Vagina (tissue), 2 donors: Measurements from ENCODE around the gene SUPT3H. TPM values are rescaled to one million over a fixed set of nuclear protein-coding genes. Genes with fewer than 3 reads are reported as not detected.

Source experiments
- DNase-seq, 2 donors: peaks; one replicate each; pipeline ENCODE4 v3.0.0-alpha.2; 2017; ENCODE audit errors: extremely low spot score in 2 of 2
- H3K27ac ChIP-seq: fragments of 200-600 bp; sonication (generic); one replicate; pipeline ENCODE4 v1.5.1; 2019
- H3K27me3 ChIP-seq: fragments of 200-600 bp; sonication (generic); one replicate; pipeline ENCODE4 v1.5.1; 2019
- H3K36me3 ChIP-seq, 2 donors: fragments of 200-600 bp; sonication (generic); one replicate each; pipeline ENCODE4 v1.5.1; 2017 to 2019
- H3K4me1 ChIP-seq: fragments of 200-600 bp; sonication (generic); one replicate; pipeline ENCODE4 v1.5.1; 2019
- H3K4me3 ChIP-seq, 2 donors: fragments of 200-600 bp; sonication (generic); 1 replicate in 1 of 2; 2 replicates in 1 of 2; pipeline ENCODE4 v1.5.1; 2016 to 2019
- H3K9me3 ChIP-seq: fragments of 200-600 bp; sonication (generic); one replicate; pipeline ENCODE4 v1.5.1; 2019
- POLR2A ChIP-seq, 2 donors: fragments of 450-650 bp; IDR thresholded peaks; one replicate each; pipeline ENCODE4 v1.6.1; 2017; ENCODE audit warnings: antibody characterized with exemption in 2 of 2, mild to moderate bottlenecking in 2 of 2, moderate library complexity in 2 of 2
- POLR2AphosphoS5 ChIP-seq, 2 donors: sonication (generic); formaldehyde crosslinking; IDR thresholded peaks; one replicate each; pipeline ENCODE4 v1.9.0; 2017; ENCODE audit warnings: antibody characterized with exemption in 2 of 2, mild to moderate bottlenecking in 2 of 2, low read depth in 1 of 2; ENCODE audit not compliant: insufficient read depth in 1 of 2
- intact Hi-C: fragments of 100-400 bp; cut with DNase I; formaldehyde crosslinking; loops from one replicate; pipeline ENCODE4 v1.15.1; 2023
- total RNA-seq: library from RNA; depleted of rRNA; stranded (reverse); fragments of >200 nt; gene quantifications from one replicate; pipeline ENCODE4 v1.2.3, GENCODE V29; 2016
- TF ChIP-seq, protein P1 (sequence below), 3 experiments: fragments of 450-650 bp in 2 of 3; fragments of 200-600 bp in 1 of 3; sonication (generic) in 1 of 3; IDR thresholded peaks; one replicate each; pipeline ENCODE4 v1.5.1; 2017 to 2019; ENCODE audit warnings: antibody characterized with exemption in 3 of 3, mild to moderate bottlenecking in 2 of 3, moderate library complexity in 2 of 3

SUPT3H gene
- total RNA-seq, 1 donor from 2014 or later, result 4.2 TPM

DNA sequence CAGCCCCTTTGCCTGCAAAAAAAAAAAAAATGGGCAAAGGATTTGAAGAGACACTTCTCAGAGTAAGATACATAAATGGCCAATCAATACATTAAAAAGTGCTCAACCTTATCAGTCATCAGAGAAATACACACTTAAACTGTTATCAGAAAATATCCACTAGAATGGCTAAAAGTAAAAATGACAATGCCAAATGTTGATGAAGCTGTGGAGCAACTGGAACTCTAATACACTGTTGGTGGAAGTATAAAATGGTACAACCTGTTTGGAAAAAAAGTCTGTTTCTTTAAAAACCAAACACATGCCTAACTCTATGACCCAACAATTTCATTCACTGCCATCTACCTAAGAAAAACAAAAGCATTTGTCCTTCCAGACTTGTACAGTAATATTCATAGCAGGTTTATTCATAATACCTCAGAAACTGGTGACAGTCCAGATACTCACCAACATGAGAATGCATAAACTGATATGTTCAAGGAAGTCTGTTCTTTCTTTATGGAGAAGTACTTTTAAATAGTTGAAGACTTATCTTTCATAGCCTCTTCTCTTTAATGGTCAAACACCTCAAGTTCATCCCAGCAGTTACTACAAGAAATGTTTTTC is 428.0 kb downstream of the SUPT3H start:
- Histone ChIP-seq H3K4me3 (no peak overlapping the region), H3K27ac (no peak overlapping the region), H3K9me3 (peaks cover 18% of the 10 kb centered on the region), H3K4me1 (no peaks in the 10 kb centered on the region), H3K27me3 (no peaks in the 10 kb centered on the region), H3K36me3 (peaks cover 0 to 3% of the 10 kb centered on the region in 2 donors)
- TF ChIP-seq POLR2A (IDR thresholded peaks at IDR 0.05), result no peak
- TF ChIP-seq POLR2AphosphoS5 (IDR thresholded peaks at IDR 0.05; ENCODE audit: insufficient read depth in 1 of 2, low read depth in 1 of 2), result no peak
- DNase-seq, result no peak
- intact Hi-C loops, result no loop called here

DNA sequence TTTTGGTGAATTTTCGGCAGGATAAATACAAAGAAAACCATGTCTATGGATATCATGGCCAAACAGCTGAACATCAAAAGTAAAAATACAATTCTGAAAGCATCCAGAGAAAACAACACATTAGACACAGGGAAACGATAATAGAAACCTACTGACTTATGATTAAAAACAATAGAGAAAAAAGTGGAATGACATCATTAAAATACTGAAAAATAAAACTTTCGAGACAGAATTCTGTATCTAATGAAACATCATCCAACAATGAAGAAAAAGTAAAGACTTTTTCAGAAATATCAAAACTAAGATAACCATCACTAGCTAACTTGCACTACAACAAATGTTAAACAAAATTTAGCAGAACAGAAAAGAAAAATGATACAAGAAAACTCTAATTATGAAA is 434.2 kb downstream of the SUPT3H start:
- peaks cover 0 to 3% of the 10 kb centered on the region in 2 donors for H3K36me3 ChIP-seq
- intact Hi-C loops, result no loop called here
- no peak for TF ChIP-seq POLR2AphosphoS5 (IDR thresholded peaks at IDR 0.05; ENCODE audit: insufficient read depth in 1 of 2, low read depth in 1 of 2)
- no peak for TF ChIP-seq POLR2A (IDR thresholded peaks at IDR 0.05)
- TF ChIP-seq, protein P1, sequence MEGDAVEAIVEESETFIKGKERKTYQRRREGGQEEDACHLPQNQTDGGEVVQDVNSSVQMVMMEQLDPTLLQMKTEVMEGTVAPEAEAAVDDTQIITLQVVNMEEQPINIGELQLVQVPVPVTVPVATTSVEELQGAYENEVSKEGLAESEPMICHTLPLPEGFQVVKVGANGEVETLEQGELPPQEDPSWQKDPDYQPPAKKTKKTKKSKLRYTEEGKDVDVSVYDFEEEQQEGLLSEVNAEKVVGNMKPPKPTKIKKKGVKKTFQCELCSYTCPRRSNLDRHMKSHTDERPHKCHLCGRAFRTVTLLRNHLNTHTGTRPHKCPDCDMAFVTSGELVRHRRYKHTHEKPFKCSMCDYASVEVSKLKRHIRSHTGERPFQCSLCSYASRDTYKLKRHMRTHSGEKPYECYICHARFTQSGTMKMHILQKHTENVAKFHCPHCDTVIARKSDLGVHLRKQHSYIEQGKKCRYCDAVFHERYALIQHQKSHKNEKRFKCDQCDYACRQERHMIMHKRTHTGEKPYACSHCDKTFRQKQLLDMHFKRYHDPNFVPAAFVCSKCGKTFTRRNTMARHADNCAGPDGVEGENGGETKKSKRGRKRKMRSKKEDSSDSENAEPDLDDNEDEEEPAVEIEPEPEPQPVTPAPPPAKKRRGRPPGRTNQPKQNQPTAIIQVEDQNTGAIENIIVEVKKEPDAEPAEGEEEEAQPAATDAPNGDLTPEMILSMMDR (IDR thresholded peaks at IDR 0.05), result no peak

DNA sequence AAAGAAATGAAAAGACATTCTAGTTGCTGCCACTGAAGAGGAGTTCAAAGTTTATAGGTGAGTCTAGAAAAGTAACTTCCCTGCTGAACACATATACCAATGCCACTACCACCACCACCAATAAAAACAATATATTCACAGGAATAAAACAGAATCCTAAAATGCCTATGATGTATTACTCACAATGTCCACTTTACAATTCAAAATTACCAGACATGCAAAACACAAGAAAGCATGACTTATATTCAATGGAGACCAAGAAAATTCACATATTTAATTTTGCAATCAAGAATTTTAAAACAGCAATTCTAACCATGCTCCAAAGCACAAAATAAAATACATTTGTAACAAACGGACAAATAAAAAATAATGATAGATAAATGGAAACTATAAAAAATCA is 434.9 kb downstream of the SUPT3H start:
- Histone ChIP-seq H3K4me3 (no peak overlapping the region), H3K36me3 (peaks cover 0 to 3% of the 10 kb centered on the region in 2 donors), H3K27ac (no peak overlapping the region), H3K9me3 (peaks cover 7% of the 10 kb centered on the region), H3K4me1 (no peaks in the 10 kb centered on the region), H3K27me3 (no peaks in the 10 kb centered on the region)
- intact Hi-C loops, result no loop called here
- TF ChIP-seq POLR2AphosphoS5 (IDR thresholded peaks at IDR 0.05; ENCODE audit: insufficient read depth in 1 of 2, low read depth in 1 of 2), result no peak
- no peak for TF ChIP-seq POLR2A (IDR thresholded peaks at IDR 0.05)
- TF ChIP-seq, protein P1 (IDR thresholded peaks at IDR 0.05), result no peak
- DNase-seq, result no peak

More for the DNA sequence above, 434.2 kb downstream of the SUPT3H start:
- Histone ChIP-seq H3K27ac (no peak overlapping the region), H3K4me1 (no peaks in the 10 kb centered on the region), H3K4me3 (no peak overlapping the region), H3K9me3 (peaks cover 7% of the 10 kb centered on the region), H3K27me3 (no peaks in the 10 kb centered on the region)
- no peak for DNase-seq

DNA sequence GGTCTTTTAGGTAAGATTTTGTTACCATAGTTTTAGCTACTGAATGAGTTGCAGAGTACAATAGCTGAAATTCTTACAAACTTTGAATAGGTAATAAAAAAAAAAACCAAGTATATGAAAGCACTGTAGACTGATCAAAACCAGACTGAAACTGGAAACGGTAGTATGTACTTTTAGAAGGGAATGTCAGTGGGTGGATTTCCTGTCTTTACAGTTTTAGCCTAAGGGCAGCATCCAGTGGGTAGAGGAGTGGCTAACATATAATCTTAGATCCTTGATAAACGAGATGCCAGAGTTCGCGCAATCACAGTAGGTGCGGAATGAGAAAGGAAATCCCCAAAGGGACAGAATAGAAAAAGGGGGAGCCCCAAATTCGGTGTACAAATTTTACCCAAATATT is 435.5 kb downstream of the SUPT3H start:
- DNase-seq, result no peak
- intact Hi-C loops, result no loop called here

DNA sequence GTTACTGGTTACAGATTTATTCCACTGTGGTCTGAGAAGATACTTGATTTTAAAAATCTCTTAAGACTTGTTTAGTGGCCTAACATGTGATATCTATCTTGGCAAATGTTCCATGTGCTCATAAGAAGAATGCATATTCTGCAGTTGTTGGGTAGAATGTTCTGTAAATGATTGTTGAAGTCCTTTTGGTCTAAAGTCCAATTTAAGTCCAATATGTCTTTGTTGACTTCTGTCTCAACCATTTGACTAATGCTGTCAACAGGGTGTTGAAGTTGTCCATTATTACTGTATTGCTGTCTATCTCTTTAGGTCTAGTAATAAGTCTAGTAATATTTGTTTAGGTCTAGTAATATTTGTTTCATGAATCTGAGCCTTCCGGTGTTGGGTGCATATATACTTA is 437.4 kb downstream of the SUPT3H start:
- Histone ChIP-seq H3K4me3 (no peak overlapping the region), H3K9me3 (no peaks in the 10 kb centered on the region), H3K36me3 (no peaks in the 10 kb centered on the region), H3K27me3 (no peaks in the 10 kb centered on the region), H3K4me1 (no peaks in the 10 kb centered on the region), H3K27ac (no peak overlapping the region)
- TF ChIP-seq, protein P1 (IDR thresholded peaks at IDR 0.05), result no peak
- no peak for TF ChIP-seq POLR2AphosphoS5 (IDR thresholded peaks at IDR 0.05; ENCODE audit: insufficient read depth in 1 of 2, low read depth in 1 of 2)
- TF ChIP-seq POLR2A (IDR thresholded peaks at IDR 0.05), result no peak
- intact Hi-C loops, result no loop called here
- DNase-seq, result no peak

More for the DNA sequence above, 435.5 kb downstream of the SUPT3H start:
- no peak for TF ChIP-seq POLR2A (IDR thresholded peaks at IDR 0.05)
- TF ChIP-seq, protein P1 (IDR thresholded peaks at IDR 0.05), result no peak
- TF ChIP-seq POLR2AphosphoS5 (IDR thresholded peaks at IDR 0.05; ENCODE audit: insufficient read depth in 1 of 2, low read depth in 1 of 2), result no peak
- Histone ChIP-seq H3K27me3 (no peaks in the 10 kb centered on the region), H3K36me3 (peaks cover 0 to 3% of the 10 kb centered on the region in 2 donors), H3K4me3 (no peak overlapping the region), H3K27ac (no peak overlapping the region), H3K9me3 (peaks cover 7% of the 10 kb centered on the region), H3K4me1 (no peaks in the 10 kb centered on the region)
